CD1c-positive myeloid dendritic cell (primary cell): ENCODE measurements around the gene MAEL.

Source experiments
- DNase-seq: peaks from one replicate; pipeline ENCODE4 v3.0.0-alpha.2; 2016; ENCODE audit errors: extremely low spot score

The MAEL gene

GRCh38 chr1:167054946-167055630, 66.0 kb downstream of the MAEL start:
- no peak for DNase-seq

DNA sequence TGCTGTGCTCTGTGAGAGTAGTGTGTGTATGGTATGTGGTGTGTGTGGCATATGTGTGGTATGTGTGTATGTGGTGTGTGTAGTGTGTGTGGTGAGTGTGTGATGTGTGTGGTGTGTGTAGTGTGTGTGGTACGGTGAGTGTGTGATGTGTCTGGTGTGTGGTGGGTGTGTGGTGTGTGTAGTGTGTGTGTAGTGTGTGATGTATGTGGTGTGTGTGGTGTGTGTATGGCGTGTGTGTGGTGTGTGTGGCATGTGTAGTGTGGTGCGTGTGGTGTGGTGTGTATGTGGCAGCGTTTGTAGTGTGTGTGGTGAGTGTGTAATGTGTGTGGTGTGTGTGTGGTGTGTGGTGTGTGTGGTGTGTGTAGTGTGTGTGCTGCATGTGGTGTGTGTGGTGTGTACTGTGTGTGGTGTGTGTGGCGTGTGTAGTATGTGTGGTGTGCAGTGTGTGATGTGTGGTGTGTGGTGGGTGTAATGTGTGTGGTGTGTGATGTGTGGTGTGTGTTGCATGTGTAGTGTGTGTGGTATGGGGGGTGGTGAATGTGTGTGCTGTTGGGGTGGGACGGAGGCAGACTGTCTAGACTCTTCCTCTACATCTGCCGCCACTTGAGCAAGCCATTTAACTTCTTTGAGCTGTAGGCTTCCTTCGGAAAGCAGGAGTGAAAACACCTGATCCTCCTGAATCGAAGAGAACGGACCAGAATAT, 67.6 kb downstream of the MAEL start:
- no peak for DNase-seq

DNA sequence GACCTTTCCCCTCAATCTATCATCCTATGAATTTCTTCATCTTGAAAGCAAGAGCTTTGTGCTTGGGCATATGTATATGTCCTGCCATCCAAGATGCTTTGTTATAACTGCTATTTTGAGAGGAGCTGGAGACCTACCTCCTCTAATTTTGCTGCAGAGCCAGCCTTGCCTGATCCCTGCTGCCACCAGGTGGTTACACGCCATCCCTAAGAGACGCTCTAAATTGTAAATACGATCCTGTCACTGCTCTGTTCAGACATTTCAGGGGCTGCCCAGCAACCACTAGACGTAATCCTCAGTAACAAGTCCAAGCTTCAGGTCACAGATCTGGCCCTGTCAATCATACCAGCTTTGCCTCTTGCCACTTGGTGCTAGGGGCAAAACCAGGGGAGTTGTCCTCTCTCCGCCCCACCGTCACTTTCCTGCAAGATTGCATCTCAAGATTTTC, 68.2 kb downstream of the MAEL start:
- no peak for DNase-seq

DNA sequence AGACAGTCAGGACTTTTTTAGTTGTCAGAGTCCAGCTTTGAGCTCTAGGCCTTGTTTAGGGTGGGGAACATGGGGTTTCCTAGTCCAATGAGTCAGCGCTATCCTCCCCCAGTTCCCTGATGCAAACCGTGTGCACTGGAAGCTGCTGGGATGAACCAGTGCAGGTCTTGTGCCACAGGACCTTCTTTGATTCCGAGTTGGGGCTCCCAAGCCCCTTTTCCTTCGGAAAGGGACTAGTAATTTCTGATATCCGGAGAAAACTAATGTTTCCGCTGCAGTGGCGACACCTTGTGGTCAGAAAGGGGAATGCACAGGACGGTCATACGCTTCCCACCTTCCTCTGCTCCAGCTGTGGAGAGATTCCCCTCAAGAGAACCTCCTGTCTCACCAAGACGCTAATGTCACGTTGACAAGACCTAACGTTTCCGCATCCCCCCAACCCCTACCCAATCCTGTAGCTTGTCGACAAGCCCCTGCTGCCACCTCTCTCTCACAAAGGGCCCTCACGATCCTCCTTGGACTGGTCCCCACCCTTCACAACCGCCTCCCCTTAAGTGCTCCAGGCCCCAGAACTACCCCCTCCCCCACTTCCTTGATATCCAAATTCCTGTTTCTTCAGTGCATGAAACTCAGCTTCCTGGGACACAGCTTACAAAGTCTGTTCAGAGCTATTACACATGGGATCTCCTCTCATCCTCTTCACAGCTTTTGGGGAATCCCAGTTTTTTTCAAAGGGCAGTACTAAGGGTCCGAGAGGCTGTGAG, 70.1 kb downstream of the MAEL start:
- DNase-seq = peak; percentile 76

- no peak for DNase-seq
Measured at GRCh38 chr1:167059809-167060107, 70.7 kb downstream of the MAEL start.

DNA sequence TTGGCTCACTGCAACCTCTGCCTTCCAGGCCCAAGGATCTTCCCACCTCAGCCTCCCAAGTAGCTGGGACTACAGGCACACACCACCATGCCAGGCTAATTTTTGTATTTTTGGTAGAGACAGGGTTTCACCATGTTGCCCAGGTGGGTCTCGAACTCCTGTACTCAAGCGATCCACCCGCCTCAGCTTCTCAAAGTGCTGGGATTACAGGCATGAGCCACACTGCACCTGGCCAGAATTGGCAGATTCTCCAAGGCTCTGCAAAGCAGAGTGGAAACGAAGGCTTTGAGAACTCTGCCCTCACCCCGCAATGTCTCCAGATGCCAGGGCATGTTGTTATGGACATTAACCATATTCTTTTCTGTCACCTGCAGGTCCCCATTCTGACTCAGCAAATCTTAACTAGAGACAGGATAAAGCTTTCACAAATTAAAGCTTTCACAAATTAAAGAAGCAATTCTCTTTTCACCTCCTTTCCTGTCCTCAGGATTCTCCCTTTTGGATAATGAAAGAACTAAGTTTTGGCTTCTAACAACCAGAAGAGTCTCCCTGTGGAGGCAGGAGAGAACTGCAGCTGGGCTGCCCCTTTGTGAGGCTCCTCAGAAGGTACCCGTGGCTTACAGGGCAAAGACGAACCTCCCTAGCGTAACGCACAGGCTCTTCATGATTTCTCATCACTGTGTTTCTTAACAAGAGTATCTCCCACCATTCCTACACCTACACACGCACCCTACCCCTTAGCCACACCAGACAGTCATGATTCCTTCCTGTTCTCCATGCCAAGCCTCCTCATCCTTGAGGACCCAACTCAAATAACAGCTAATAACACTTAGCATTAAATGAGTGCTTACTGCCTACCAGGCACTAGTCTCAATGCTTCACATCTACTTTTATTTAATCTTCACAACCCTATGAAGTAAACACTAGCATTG, 71.3 kb downstream of the MAEL start:
- DNase-seq = no peak

DNA sequence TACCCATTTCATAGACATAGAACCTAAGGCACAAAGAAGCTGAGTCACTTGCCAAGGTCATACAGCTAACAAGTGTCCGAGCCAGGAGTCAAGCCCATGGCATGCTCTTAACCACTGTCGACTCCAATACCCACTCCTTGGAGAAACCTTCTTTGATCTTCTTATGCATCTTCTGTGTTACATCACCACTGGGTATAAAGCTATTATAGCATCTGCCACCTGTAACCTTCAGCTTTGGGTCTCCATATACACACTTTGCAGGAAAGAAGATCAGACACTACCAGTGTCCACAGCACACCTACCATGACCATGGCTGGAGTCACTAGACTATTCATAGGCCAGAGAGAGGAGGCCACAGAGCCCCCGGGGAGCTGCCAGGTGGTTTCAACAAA, 72.0 kb downstream of the MAEL start:
- DNase-seq = no peak

- no peak for DNase-seq
Measured at GRCh38 chr1:167064621-167065020, 75.5 kb downstream of the MAEL start.

DNA sequence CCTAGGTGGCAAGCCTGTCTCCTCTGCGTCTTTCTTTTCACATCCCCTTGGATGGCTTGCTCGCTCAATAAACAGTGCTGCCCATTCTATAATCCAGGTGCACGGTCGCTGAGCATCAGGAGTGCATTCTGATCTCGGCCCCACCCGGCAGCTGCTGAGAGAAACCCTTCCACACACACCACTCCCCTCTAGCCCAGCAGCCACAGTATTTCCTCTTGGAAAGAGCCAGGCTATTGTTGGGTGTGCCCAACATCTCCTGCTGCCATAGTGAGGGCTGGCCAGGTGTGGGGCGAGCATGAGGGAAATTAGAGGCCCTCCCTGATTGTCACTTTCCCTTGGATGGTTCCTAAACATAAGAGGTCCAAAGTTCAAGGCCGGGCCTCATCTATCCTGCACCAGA, 76.4 kb downstream of the MAEL start:
- DNase-seq = no peak

DNA sequence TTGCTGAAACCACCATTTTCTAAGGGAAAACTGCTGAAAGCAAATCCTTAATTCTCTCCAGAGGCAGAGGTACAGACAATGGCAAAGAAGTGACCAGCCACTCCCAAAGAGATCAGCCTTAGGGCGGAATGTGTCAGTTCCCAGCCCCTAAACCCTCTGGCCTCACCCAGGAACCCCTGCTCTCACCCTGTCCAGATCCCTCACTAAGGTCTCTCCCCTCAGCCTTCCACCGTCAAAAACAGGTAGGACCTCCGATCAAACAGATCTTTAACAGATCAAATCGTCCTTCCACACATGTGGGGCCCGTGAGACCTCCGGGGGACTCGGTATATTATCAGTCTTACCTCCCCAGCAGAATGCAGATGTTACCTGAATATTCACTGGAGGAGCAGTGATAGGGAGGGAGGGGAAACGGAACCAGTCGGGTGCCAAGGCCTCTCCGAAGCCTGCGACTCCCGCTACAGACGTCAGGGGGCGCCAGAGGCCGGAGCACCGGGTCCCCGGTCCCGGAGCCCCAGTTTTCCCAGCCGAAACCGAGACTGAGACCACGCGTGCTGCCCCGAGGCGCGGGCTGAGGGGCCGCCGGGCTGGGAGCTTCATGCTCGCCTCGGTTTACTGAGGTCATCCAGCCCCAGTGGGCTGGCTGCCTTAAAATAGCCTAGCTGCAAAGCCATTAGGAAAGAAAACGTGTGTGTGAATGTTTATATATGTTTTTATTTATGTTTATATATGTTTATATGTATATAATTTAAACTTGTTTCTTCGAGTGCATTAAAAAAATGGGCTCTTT, 77.4 kb downstream of the MAEL start:
- peak; percentile 85 for DNase-seq

DNA sequence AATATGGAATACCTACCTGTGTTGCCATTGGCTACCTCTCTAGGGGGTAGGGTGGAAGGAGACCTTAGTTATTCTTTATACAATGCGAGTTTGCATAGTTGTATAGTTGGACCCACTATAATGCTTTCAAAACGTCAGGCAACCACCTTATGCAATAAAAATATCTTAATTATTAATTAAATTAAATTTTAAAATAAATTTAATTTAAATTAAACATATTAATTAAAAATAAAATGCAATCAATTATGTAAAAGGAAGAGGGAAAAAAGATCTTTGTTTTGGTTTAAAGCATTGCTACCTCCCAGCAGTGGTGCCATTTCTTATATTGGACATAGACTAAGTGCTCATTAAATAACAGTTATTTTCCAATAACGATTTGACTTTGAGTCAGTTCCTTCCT, 78.8 kb downstream of the MAEL start:
- DNase-seq = no peak

GRCh38 chr1:167068761-167069160, 79.7 kb downstream of the MAEL start:
- no peak for DNase-seq

GRCh38 chr1:167071286-167071685, 82.2 kb downstream of the MAEL start:
- no peak for DNase-seq
